NCI-H1436 treated with DMSO at 0.1 percent for 48 hours (cell line): ENCODE data around the gene CAMSAP1.
"Not testable (repeated sequence)": the region's sequence is repeated elsewhere in the genome, so short reads cannot be mapped to it uniquely, and the experiment has no call there.

Experiments used
- DNase-seq: peaks from one replicate; lab custom pipeline; 2025; lab: John Stamatoyannopoulos, UW

Gene CAMSAP1

DNA sequence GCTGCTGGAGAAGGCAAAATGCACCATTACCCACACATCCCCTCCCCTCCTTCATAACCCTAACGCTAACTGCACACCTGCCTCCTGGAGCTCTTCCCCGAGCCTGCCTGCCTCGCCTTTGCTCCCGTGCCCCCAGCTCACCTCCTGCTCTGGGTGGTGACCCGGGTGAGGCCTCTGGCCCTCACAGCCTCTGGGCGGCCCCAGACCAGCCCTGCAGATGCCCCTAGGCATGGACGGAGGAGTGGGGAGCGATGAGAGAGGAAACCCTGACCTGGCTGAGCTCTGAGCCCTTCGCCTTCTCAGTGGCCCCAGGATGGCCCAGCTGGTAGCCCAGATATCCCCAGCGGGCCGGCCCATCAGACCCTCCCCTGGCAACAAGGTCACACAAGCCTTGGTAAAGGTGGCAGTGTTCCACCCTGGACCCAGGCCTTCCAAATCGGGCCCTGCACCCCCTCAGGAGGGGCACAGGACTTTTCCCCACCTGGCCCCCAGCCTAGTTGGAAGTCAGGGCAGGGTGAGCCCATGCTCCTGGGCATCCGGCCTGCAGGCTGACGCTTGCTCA is 14.5 kb upstream of the CAMSAP1 start:
- DNase-seq: no peak

DNA sequence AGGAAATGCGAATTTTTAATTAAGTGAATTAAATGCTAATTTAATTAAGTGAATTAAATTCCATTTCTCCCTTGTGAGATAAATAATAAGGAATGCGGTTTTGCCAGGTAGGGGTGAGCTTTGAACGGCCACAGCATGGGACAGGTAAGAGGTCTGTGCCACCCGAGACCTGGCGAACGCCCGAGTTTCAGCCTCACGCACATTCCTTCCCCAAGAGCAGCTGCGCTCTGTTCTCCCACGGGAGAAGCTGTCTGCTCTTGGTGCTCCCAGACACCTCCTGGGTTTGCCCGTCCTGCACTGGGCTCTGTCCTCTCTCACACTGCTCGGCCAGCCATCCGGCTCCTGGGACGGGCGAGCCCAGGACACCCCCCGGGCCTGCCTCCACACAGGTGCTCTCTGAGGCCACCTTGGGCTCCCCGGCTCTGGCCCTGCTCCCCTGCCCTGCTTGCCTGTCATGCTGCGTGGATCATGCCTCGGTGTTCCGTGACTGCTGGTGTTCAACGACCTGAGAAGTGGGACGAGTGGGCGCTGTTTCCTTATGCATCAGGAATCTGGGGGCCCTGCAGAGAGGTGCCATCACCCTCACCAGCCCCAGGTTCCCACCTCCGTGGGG is 13.7 kb upstream of the CAMSAP1 start:
- DNase-seq: no peak

DNA sequence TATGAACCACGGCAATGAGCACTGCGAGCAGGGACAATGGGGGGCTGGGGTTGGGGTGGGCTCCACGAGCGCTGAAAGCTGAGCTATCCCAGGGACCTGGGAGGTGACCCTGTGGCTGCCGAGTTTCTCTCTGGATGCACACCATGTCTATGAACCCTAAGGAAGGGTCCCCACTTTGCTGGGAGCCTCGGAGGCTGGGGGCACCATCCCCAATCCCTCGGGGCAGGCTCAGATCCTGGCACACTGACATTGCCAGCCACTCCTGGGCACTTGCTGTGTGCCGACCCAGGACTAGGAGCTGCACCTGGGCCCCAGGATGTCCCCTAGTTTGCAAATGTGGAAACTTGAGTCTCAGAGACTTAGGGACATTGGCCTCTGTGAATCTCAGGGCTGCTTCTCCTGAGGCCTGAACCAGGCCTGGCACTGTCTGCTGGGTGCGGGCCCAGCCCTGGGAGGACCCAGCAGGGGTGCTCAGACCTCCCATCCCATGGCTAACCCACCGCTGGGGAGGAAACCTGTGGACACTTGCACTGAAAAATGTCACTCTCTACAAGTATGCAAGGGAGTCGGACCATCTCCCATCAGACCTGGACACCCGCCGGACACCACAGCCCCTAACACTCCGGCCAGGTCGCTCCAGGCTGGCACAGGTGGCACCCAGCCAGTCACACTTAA is 13.0 kb upstream of the CAMSAP1 start:
- no peak for DNase-seq

DNA sequence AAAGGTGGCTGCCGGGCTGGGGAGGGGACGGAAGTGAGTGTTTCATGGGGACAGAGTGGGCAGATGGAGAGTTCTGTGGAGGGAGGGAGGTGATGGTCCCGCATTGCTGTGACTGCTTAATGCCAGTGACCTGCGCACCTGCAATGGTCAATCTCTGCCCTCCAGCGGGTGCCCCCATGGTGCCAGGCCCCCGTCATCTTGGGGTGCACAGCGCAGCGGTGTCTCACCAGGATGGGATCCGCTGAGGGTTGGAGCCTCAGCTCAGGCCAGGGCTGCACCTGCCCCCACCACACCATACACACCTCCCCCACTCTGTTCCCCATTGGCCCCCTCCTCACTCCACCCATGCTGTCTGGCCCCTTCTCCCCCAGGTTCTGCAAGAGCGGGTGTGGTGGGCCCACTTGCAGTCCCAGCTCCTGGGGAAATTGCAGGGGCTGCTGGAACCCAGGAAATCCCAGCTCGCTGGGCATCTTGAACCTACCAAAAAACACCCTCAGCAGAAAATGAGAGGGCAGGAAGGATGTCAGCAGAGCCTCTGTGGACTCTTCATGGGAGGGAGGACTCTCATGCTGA is 12.1 kb upstream of the CAMSAP1 start:
- no peak for DNase-seq

DNA sequence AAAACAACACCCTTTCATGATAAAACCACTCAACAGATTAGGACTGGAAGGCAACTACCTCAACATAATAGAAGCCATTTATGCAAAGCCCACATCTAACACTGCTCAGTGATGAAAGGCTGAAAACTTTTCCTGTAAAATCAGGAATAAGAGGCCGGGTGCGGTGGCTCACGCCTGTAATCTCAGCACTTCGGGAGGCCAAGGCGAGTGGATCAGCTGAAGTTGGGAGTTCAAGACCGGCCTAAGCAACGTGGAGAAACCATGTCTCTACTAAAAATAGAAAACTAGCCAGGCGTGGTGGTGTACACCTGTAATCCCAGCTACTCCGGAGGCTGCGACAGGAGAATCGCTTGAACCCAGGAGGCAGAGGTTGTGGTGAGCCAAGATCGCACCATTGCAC is 8.9 kb upstream of the CAMSAP1 start:
- DNase-seq: not testable (repeated sequence)

DNA sequence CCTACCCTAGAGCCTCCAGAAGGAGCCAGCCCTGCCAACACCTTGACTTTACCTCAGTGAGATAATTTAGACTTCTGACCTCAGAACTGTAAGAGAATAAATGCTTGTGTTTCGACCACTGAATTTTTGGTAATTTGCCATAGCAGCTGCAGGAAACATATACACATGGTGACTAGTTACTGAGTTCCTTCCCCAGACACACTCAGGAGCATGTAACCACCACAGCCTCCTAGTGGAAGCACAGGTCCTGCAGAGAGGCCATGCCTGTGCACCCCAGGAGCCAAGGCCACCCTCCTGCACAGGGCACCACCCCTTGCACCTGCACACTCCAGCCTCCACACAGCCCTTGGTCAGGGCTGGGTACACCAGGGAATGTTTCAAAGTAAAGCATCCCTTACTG is 7.6 kb upstream of the CAMSAP1 start:
- no peak for DNase-seq

DNA sequence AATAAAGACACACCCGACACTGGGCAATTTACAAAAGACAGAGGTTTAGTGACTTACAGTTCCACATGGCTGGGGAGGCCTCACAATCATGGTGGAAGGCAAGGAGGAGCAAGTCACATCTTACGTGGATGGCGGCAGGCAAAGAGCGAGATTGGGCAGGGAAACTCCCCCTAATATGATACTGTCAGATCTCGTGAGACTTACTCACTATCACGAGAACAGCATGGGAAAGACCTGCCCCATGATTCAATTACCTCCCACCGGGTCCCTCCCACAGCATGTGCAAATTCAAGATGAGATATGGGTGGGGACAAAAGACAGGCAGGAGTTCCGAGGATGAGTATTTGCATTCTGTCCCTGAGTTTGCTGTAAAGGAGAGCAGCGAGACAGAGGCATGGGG is 3.9 kb upstream of the CAMSAP1 start:
- DNase-seq: not testable (repeated sequence)

DNA sequence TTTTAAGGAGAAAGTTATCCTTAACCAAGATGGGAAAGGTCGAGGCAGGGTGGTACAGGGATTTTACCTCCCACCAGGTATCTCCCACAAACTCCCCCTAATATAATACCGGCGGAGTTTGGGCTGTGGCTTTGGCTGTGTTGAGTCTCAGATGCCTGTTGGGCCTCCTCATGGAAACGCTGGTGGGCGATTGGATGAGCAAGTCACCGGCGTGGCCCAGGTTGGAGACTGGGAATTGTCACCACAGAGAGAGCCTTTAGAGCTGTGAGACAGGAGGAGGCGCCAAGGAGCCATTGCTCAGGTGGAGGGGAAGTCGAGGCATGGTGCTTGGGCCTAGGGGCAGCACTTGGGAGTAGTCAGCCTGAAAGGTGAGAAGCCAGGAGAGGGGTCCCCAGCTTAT is 3.4 kb upstream of the CAMSAP1 start:
- no peak for DNase-seq

DNA sequence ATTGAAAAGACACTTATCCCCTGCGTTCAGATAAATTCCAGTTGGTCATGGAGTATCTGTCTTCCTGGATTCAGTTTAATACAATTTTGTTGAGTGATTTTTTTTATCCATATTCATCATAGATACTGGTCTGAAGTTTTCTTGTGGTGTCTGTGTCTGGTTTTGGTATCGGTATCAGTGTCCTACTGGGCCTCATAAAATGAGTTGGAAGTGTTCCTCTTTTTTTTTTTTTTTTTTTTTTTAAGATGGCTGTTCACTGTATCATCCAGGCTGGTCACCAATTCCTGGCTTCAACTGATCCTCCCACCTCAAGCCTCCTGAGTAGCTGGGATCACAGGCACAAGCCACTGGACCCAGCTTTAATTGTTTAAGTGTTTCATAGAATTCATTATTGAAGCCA is 2.9 kb upstream of the CAMSAP1 start:
- DNase-seq: no peak

DNA sequence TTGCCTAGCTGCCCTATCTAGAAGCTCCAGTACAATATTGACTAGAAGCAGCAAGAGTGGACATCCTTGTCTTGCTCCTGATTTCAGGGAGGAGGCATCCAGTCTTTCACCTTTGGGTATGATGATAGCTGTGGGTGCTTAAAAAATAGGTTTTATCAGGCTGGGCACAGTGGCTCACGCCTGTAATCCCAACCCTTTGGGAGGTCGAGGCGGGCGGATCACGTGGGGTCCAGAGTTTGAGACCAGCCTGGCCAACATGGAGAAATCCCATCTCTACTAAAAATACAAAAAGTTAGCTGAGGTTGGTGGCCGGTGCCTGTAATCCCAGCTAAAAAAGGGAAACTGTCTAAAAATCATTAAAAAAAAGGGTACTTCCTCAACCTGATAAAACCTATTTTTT is 2.0 kb upstream of the CAMSAP1 start:
- DNase-seq: no peak

DNA sequence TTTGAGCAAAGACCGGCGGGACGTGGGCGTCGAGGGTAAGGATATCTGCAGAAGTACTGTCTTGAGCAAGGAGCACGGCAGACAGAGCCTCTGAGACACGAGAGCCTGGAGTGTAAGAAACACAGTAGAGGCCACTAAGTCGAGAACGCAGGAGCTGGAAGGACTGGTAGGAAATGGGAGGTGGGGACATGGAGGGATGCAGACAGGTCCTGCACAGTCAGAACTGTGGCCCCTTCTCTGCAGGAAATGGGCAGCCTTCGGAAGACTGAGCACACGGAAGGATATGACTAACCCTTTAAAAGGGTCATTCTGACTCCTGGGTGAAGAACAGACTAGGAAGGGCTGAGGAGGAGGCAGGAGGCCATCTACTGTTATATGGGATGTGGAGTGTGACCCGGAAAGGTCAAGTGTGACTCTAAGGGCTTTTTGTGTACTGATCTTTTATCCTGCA is 1.4 kb upstream of the CAMSAP1 start:
- no peak for DNase-seq

DNA sequence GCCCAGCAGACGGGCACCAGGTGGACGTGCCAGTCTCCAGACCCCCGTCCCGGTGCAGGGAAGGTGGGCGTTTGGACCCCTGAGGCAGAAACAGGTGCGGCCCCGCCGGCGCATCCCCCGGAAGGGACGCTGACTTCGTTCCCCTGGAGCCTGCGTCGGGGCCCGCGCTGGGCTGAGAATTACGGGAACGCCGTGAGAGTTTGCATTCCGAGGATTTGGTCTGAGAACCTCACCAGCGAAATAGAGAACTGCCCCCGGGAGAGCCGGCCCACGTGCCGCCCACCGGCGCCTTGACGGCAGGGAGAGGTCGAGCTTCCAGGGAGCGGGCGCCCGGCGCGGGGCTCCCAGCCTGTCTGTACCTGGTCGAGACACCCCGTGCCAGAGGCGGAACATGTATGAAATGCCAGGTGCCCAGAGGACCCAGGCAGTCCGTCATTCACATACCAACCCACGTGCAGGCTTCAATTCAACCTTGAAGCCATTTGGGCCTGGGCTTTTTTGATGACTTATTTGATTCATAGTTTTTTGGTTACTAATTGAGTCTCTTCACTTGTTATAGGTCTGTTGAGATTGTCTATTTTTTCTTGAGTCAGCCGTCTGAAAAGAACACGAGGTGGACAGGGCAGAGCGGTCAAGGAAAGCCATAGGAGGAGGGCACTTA is 877 bp upstream of the CAMSAP1 start:
- DNase-seq: no peak

DNA sequence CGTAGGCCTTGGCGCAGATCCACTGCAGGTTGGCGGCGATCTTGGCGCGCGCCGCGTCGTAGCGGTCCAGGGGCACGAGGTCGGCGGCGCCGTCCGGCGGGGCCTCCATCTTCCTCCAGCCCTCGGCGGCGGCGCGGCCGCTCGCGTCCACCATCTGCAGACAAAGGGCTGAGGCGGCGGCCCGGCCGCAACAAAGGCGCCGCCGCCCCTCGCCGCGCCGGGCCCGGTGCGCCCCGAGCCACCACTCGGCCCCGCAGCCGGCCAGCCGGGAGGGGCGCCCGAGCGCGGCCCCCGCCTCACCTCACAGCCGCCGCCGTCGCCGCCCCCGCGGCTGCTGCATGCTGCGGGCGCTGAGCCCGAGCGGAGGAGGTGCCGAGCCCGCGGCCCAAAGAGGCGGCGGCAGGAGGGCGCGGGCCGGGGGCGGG is 328 bp downstream of the CAMSAP1 start:
- no peak for DNase-seq

DNA sequence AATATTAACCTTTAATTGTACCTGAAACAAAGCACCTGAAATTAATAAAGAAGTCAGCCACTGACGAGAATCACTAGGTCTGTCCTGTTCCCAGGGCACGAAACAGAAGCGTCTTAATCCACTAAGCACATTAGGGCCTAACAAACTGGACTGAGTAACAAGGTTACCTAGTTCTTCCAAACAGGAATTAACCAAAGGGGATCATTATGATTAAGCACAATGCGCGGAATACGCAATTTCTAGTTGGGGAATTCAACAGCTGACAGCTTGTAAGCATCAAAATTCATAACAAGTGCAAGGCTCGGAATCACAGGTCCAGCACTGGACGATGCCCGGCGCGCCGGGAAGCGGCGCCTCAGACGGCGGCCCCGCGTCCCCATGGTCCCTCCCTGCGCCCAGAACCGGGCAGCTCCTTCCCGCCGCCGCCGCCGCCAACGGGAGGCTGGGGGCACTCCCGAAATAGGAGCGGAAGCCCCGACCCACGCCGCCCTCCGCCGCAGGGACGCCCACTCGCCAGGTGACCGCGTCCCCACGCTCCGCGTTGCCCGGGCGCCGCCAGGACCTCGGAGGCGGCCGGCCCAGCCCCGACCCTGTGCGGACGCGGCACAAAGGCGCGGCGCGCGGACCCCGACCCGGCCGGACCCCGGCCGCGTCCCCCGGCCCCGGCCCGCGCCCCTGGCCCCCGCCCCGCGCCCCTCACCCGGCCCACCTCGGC is 898 bp downstream of the CAMSAP1 start:
- DNase-seq: no peak

DNA sequence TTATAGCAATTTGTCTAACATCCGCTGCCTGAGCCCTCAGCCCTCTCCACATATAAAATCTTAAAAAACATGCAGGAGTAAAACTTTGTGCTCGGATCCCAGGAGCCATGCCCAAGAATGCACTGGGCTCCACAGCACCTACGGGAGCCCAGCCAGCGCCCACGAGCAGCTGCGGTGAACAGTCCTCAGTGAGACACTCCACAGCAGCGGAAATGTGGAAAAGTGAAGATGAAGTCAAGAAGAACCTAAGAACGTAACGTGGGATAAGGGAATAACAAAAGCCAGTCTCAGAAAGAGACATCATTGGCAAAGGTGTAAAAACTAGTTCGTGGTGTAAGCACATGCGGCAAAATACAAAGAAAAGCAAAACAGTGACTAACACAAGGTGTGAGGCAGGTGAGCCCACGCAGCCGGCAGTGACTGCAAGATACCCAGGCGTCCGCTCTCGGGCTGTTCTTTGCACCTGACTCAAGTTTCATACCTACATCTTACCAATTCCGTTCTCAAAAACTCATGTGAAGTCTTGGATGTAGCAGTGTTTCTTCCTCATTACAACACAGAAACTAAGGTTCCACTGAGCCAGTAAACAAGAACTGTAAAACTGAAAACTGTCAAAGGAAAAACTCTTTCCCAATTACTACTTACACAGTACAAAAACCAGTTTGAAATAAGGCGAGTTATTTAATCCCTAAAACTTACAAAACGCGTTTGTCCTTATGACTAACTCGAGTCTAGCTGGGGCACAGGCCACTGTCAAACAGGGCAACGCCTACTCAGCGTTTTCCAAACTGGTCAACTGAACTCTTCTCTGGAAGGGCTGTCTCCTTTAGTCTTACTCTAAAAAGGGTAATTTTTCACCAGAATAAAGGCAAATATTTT is 1.7 kb downstream of the CAMSAP1 start:
- no peak for DNase-seq

DNA sequence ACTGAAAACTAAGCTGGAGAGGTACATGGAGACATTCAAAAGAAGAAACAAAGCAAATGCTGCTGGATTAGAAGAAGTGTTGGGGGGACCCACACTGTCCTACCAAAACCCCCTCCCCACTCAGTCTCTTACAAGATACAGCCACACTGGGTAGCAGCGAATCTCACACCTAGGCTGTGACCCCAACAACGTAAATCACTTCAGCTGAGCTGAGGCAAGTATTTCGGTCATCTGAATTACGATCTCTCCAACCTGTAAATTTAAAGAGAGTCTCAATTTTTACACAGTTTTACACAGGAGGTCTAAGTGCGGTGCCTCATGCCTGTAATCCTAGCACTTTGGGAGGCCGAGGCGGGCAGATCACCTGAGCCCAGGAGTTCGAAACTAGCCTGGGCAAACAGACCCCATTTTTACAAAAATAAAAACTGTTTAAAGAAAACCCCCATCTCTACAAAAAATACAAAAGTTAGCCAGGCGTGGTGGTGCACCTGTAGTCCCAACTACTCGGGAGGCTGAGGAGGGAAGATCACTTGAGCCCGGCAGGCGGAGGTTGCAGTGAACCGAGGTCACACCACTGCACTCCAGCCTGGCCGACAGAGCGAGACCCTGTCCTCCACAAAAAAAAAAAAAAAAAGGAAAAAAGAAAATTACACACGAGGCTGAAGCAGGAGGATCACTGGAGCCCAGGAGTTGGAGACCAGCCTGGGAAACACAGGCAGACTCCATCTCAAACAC is 3.4 kb downstream of the CAMSAP1 start:
- no peak for DNase-seq

DNA sequence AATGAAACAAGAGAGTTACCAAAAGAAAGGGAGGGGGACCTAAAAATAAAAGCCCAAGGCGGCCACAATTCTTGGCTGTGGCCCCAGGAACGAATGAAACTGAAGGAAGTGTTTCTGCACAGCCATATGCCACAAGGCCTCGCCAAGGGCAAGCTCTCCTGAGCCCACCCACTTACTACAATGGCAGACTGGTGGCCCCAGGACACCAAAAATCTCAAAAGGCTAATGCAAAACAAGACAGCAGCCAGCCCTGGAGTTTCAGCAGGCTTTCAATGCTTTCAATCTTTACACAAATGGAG is 4.0 kb downstream of the CAMSAP1 start:
- DNase-seq: no peak

DNA sequence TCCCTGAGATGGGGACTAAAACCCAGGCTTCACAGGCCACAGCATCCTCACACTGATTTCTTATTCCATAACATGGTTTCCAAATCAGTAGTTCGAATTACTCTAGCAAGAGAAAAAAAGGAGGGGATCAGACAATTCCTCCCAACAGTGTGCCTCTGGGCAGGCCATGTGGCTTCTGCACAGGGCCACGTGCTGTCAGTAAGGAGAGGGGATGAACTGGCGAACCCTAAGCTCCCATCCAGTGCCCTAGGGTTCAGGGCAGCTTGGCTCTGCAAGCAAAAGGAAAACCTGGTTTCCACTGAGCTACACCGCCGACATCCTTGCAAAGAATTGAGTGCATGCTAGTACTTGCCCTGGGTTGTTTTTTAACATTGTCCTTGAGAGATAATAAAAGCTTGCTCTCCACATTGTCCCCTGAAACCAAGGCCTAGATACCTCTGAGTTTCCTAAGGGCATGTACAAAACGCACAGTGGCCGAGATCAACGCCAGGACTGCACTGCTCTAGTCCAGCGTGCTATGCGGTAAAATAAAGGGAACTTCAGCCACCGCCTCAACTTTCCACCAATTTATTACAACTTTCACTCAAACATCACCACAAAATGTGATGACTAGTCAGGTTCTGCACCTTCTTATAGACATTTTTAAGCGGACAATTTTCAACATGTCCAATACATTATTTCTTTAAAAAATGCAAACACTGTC is 4.5 kb downstream of the CAMSAP1 start:
- no peak for DNase-seq

DNA sequence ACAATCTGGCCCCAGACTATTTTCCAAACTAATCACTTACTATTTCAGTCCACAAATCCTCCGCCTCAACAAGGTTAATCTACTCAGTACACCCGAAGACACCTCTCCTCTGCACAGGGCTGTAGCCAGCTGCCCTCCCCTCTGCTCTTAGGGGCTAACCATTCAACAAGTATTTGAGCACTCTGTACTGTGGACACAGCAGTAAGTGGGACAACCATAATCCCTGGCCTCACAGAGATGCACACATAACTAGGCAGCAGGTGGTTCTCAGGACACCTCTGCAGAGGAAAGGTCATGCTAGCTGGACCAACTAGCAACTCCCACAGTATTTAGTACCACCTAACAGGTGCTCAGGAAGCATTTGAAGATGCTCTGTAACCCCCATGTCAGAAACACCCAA is 5.5 kb downstream of the CAMSAP1 start:
- no peak for DNase-seq
